AG10803 (cell line): ENCODE measurements around the gene SAMD13.

ENCODE experiments used
- DNase-seq: peaks from one replicate; pipeline ENCODE4 v3.0.0; 2010; ENCODE audit warnings: low read depth
- H3K4me3 ChIP-seq: 2 replicates; pipeline ENCODE4 v1.5.1; 2011; ENCODE audit warnings: mild to moderate bottlenecking, low read length, control low read depth
- CTCF ChIP-seq: conservative IDR thresholded peaks from 2 replicates; pipeline ENCODE4 v1.5.1; 2011; ENCODE audit warnings: mild to moderate bottlenecking, low read length, control low read depth, inconsistent platforms

The SAMD13 gene

GRCh38 chr1:84297546-84298244 is 3.8 kb upstream of the SAMD13 start:
- no peak for TF ChIP-seq CTCF
- DNase-seq: no peak
- H3K4me3 ChIP-seq: peak overlapping the region; percentile 89

- H3K4me3 ChIP-seq: peak overlapping the region; percentile 89
- DNase-seq: peak; percentile 29
- no peak for TF ChIP-seq CTCF
These were observed 3.2 kb upstream of the SAMD13 start for GRCh38 chr1:84298328-84298683.

GRCh38 chr1:84298684-84299535 is 2.6 kb upstream of the SAMD13 start:
- no peak for TF ChIP-seq CTCF
- no peak for DNase-seq

GRCh38 chr1:84299536-84300170 is 1.9 kb upstream of the SAMD13 start:
- peak overlapping the region; percentile 89 for H3K4me3 ChIP-seq
- no peak for TF ChIP-seq CTCF
- DNase-seq: no peak

More at GRCh38 chr1:84298684-84299535, 2.6 kb upstream of the SAMD13 start:
- H3K4me3 ChIP-seq: peak overlapping the region; percentile 89

GRCh38 chr1:84300501-84300900 is 1.0 kb upstream of the SAMD13 start:
- DNase-seq: no peak
- H3K4me3 ChIP-seq: no peak overlapping the region
- no peak for TF ChIP-seq CTCF

GRCh38 chr1:84301785-84302385 is 377 bp downstream of the SAMD13 start:
- DNase-seq: no peak
- H3K4me3 ChIP-seq: no peak overlapping the region
- TF ChIP-seq CTCF: no peak
